ENCODE measurements around the gene FHIT.

DNA sequence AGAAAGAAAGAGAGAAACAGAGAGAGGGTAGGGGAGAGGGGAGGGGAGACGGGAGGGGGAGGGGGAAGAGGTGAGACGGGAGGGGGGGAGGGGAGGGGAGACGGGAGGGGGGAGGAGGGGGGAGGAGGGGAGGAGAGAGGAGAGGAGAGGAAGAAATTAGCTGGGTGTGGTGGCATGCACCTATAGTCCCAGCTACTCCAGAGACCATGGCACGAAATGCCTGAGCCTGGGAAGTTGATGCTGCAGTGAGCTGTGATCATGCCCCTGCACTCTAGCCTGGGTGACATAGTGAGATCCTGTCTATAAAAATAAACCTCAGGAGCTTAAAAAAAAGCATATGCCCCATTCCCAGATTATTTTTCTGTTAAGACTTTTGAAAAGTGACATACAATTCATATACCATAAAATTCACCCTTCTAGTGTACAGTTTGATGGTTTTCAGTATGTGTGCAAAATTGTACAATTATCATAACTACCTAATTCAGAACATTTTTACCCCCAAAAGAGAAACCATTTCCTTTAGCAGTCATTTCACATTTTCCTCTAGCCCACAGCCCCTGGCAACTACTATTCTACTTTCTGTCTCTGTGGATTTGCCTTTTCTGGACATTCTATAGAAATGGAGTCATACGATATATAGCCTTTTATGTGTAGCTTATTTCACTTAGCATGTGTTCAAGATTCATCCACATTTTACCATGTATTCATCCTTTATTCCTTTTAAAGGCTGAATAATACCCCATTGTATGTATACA, 699.6 kb downstream of the FHIT start:
- TF ChIP-seq, protein P1, sequence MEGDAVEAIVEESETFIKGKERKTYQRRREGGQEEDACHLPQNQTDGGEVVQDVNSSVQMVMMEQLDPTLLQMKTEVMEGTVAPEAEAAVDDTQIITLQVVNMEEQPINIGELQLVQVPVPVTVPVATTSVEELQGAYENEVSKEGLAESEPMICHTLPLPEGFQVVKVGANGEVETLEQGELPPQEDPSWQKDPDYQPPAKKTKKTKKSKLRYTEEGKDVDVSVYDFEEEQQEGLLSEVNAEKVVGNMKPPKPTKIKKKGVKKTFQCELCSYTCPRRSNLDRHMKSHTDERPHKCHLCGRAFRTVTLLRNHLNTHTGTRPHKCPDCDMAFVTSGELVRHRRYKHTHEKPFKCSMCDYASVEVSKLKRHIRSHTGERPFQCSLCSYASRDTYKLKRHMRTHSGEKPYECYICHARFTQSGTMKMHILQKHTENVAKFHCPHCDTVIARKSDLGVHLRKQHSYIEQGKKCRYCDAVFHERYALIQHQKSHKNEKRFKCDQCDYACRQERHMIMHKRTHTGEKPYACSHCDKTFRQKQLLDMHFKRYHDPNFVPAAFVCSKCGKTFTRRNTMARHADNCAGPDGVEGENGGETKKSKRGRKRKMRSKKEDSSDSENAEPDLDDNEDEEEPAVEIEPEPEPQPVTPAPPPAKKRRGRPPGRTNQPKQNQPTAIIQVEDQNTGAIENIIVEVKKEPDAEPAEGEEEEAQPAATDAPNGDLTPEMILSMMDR (IDR thresholded peaks at IDR 0.05; ENCODE audit: poor library complexity): no peak
- no peak for TF ChIP-seq EZH2 (IDR thresholded peaks at IDR 0.05; ENCODE audit: borderline replicate concordance)

Data from hepatocyte (in vitro differentiated cells).